WI38 (cell line): Measurements from ENCODE around the gene PDCL3.

Source experiments
- H3K4me3 ChIP-seq: 2 replicates; pipeline ENCODE4 v1.5.1; 2011; ENCODE audit warnings: low read depth, mild to moderate bottlenecking, control low read depth, low read length
- TF ChIP-seq, protein P1 (sequence below): IDR thresholded peaks from 2 replicates; pipeline ENCODE4 v1.5.1; 2012; ENCODE audit warnings: low read depth, mild to moderate bottlenecking, control low read depth, low read length

The PDCL3 gene

GRCh38 chr2:100616841-100617390 lies 54.1 kb downstream of the PDCL3 start:
- TF ChIP-seq, protein P1, sequence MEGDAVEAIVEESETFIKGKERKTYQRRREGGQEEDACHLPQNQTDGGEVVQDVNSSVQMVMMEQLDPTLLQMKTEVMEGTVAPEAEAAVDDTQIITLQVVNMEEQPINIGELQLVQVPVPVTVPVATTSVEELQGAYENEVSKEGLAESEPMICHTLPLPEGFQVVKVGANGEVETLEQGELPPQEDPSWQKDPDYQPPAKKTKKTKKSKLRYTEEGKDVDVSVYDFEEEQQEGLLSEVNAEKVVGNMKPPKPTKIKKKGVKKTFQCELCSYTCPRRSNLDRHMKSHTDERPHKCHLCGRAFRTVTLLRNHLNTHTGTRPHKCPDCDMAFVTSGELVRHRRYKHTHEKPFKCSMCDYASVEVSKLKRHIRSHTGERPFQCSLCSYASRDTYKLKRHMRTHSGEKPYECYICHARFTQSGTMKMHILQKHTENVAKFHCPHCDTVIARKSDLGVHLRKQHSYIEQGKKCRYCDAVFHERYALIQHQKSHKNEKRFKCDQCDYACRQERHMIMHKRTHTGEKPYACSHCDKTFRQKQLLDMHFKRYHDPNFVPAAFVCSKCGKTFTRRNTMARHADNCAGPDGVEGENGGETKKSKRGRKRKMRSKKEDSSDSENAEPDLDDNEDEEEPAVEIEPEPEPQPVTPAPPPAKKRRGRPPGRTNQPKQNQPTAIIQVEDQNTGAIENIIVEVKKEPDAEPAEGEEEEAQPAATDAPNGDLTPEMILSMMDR: no peak

GRCh38 chr2:100619951-100620350 lies 57.2 kb downstream of the PDCL3 start:
- TF ChIP-seq, protein P1: no peak
- no peak overlapping the region for H3K4me3 ChIP-seq

More at GRCh38 chr2:100616841-100617390, 54.1 kb downstream of the PDCL3 start:
- H3K4me3 ChIP-seq: no peak overlapping the region

DNA sequence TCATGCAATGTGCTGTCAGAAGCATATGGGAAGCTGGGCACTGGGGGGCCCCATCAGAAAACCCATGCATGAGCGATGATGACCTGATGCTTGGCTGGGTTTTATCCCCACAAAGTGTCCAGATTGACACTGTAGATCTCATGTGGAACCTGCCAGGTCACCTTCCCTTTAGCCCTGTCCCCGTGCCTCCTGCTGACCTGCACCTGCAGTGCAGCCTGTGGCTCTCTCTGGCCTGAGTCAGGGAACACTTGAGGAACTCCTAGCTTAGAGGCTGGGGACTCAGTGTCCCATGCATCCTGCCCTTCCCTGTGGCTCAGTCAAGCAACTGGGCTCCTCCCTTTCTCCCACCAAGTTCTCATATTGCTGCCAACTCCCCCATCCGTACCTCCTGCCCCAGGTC lies 57.7 kb downstream of the PDCL3 start:
- no peak overlapping the region for H3K4me3 ChIP-seq
- TF ChIP-seq, protein P1: no peak

GRCh38 chr2:100621371-100621951 lies 58.7 kb downstream of the PDCL3 start:
- TF ChIP-seq, protein P1: no peak
- H3K4me3 ChIP-seq: no peak overlapping the region

GRCh38 chr2:100623033-100623715 lies 60.4 kb downstream of the PDCL3 start:
- no peak overlapping the region for H3K4me3 ChIP-seq
- TF ChIP-seq, protein P1: no peak

GRCh38 chr2:100623930-100624329 lies 61.1 kb downstream of the PDCL3 start:
- no peak overlapping the region for H3K4me3 ChIP-seq
- TF ChIP-seq, protein P1: no peak

GRCh38 chr2:100624536-100624935 lies 61.7 kb downstream of the PDCL3 start:
- TF ChIP-seq, protein P1: no peak
- H3K4me3 ChIP-seq: no peak overlapping the region
